T-helper 22 cell (primary cell): ENCODE data around the gene KRT40.

Source experiments
- DNase-seq: peaks from one replicate; pipeline ENCODE4 v3.0.0-alpha.2; 2020; ENCODE audit warnings: low read depth

The KRT40 gene

GRCh38 chr17:40996829-40997228, 12.7 kb upstream of the KRT40 start:
- no peak for DNase-seq

DNA sequence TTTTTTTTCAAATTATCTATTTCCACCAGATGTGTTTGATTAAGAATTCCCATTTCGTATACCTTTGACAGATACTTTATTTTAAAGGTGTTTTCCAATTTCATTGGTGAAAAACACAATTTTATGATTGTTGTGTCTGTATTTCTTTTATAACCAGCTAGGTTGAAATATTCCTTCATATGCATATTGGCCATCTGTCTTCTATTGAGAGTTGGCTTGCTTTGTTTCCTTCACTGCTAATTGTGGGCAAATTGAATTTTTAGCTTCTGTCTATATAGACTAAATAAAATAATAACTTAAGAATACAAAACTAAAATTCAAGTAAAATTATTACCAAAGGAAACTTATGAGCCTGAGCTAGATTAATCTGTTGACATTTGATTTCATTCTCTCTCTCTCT, 11.0 kb upstream of the KRT40 start:
- DNase-seq: no peak

GRCh38 chr17:40993839-40994238, 9.7 kb upstream of the KRT40 start, which contains the start of gene KRTAP3-3:
Gene KRTAP3-3, minus strand, starts transcription at chr17:40994164. Its CDS starts 67 bp downstream, at chr17:40994097.
- no peak for DNase-seq

GRCh38 chr17:40993084-40993483, 9.0 kb upstream of the KRT40 start:
- DNase-seq: no peak

- no peak for DNase-seq
Measured at GRCh38 chr17:40992666-40993065, 8.5 kb upstream of the KRT40 start.

DNA sequence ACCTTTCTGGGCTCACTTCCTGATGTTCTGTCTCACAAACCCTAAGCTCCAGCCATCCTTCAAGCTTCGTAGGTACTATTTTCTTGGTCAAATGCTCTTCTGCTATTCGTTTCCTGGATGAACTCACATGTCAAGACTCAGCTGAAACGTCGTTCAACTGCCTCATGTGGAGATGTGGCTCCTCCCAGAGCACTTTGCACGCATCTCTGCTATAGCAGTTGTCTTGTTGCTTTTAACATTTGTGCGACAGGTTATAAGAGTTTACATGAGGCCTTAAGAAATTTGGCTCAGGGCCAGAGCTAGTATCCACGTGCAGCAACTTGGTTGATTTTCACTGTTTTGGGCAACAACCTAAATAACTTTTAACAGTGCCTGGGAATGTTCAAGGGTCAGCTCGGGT, 2.8 kb upstream of the KRT40 start:
- no peak for DNase-seq

DNA sequence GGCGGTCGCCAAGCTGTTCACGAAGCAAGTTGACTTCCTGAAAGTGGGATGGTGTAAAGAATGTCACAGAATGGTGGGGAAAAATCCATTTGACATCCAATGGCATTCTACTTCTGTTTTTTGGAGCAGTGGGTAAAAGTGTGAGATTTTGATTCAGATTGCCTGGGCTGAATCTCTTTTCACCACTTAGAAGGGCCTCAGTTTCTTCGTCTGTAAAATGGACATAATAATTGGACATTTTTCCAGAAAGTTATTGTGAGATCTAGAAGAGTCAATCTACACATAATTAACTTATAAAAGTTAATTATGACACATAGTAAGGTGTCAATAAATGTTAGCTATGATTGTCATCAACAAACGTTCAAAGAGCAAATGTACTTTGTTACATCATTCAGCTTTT, 3.0 kb downstream of the KRT40 start:
- DNase-seq: no peak

DNA sequence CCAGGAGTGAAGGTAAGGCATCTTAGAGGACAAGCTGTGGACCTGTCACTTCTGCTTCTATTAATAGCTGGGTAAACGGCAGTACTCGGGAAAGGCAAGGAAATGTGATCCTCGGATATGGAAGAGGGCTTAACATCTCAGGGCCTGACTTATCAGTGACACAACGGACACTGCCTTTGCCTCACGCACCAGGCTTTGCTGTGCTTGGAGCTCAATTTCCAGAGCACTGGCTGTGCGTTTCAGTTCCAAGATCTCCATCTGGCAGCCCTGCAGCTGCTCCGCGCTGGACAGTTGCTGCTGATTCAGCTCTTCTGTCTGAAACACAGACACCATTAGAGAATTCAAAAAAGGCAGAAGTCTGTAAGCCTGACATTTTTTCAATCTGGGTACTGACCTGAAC, 3.5 kb downstream of the KRT40 start:
- DNase-seq: no peak

DNA sequence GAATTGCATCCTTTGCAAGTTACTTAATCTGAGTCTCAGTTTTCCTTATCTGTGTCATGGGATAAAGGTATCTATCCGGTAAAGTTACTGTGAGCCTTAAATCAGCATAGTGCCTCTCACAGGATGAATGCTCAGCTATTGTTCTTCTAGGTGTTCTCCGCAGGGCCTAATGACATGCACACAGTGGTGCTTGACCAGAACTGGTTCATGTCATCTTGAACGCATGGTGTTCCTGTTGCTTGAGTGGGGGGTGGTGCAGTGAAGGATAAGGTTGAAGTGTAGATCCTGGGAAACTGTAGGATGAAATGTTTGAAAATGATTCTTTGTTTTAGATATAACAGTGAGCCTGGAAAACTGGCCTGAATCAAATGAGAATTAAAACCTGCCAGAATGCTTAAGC, 4.0 kb downstream of the KRT40 start:
- DNase-seq: no peak

- DNase-seq: no peak
Measured at GRCh38 chr17:40978575-40979151, 5.5 kb downstream of the KRT40 start.

DNA sequence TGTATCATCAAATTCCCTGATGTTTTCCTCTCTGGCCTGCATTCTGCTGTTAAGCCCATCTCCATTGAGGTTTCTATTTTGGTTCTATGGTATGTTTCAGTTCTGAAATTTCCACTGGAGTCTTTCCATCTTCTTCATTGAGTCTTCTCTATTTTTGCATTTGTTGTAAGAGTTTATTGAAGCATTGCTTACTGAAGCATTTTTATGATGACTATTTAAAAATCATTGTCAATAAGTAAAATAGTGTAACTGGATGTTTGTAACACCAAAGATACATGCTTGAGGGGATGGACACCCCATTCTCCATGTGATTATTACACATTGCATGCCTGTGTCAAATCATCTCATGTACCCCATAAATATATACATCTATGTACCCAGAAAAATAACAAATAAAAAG, 8.6 kb downstream of the KRT40 start:
- DNase-seq: no peak

DNA sequence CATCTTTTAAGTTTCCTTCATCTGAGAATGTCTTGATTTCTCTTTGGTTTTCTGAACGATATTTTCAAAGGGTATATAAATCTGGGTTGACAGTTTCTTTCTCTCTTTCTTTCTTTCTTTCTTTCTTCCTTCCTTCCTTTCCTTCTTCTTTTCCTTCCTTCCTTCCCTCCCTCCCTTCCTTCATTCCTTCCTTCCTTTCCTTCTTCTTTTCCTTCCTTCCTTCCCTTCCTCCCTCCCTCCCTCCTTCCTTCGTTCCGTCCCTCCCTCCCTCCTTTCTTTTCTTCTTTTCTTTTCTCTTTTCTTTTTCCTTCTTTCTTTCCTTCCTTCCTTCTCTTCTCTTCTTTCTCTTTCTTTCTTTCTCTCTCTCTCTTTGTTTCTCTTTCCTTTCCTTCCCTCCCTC, 9.8 kb downstream of the KRT40 start:
- no peak for DNase-seq

GRCh38 chr17:40967582-40967981, 16.5 kb downstream of the KRT40 start:
- DNase-seq: no peak

GRCh38 chr17:40966848-40967247, 17.3 kb downstream of the KRT40 start, which contains the start of gene KRT39:
Gene KRT39, minus strand, starts transcription at chr17:40966948. Its CDS starts 92 bp downstream, at chr17:40966856.
- no peak for DNase-seq

DNA sequence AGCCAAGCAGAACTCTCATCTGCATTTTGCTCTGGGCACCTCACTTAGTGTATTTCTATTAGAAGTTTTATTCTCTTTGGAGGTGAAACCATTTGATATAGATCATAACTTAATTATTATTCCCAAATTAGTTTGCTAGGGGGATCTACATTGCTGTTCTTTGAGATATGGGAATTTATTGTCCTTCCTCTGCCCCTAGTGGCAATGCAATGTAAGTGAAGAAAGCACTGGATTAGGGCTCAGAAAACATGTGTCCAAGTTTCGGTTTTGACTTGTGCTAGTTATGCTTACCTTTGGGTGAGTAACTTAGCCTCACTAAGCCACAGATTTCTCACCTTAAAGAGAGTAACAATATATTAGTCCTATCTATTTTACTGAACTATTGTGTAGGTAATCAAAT, 20.3 kb downstream of the KRT40 start:
- no peak for DNase-seq

DNA sequence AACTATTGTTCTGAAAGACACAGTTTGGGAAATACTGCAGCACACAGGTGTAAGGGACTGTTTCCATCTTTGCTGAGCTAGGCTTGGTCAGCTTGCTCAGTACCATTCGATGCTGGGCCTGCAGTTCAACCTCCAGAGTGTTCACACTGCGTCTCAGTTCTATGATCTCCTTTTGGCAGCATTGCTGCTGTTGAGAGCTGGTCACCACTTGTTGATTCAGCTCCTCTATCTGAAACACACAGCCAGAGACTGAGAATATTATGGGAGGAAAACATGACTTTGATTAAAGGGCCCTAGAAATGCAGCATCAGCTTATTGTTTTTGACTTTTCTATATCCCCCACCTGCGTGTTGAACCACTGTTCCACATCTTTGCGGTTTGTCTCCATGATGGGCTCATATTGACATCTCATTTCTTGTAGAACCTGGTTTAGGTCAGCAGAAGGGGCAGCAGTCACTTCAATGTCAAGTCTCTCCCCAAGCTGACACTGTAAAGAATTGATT, 22.0 kb downstream of the KRT40 start:
- no peak for DNase-seq

DNA sequence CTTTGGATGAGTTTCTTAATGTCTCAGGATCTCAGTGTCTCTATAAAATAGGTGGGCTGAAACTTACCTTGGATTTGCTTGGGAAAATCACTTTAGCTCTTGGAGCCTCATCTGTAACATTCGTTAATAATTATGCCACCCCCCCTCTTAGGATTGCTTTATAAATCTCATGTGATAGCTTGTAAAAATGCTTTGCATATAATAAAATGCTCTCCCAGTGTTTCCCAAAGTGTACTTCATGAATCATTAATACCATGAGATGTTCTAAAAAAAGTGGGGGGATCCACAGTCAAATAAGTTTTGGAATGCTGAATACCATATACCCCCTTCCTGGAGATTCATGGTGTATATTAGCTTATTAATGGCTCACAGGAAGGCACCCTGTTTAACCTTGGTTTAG, 22.5 kb downstream of the KRT40 start:
- no peak for DNase-seq

DNA sequence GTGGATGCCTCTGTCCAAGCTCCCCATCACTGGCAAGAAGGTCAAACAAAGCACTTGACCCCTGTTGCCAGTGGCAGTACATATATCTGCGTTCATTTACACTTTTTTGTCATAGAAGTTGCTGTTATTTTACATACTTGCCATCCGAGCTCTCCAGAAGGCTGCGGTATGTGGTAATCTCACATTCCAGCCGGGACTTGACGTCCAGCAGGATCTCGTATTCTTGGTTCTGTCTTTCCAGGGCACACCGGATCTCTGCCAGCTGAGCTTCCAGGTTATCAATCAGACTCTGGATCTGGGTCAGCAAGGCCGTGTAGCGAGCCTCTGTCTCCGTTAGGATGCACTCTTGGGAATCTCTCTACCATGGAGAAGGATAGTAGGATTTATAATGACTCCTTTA, 24.0 kb downstream of the KRT40 start:
- no peak for DNase-seq

GRCh38 chr17:40958086-40958953, 25.8 kb downstream of the KRT40 start:
- DNase-seq: no peak

- DNase-seq: no peak
Measured at GRCh38 chr17:40956401-40957254, 27.5 kb downstream of the KRT40 start.

GRCh38 chr17:40953881-40954280, 30.2 kb downstream of the KRT40 start:
- DNase-seq: no peak

GRCh38 chr17:40952661-40953060, 31.5 kb downstream of the KRT40 start:
- no peak for DNase-seq
